Kidney capillary endothelial cell (primary cell): ENCODE results near the gene KATNB1.

Experiments
- DNase-seq: peaks from one replicate; pipeline ENCODE4 v3.0.0-alpha.2; 2018; ENCODE audit warnings: low spot score

Gene KATNB1

GRCh38 chr16:57735755-57736418, at the start of gene KATNB1:
KATNB1 (plus strand) TSS chr16:57735770; CDS start chr16:57737244, 1,474 bp downstream.
- peak; percentile 21 for DNase-seq

DNA sequence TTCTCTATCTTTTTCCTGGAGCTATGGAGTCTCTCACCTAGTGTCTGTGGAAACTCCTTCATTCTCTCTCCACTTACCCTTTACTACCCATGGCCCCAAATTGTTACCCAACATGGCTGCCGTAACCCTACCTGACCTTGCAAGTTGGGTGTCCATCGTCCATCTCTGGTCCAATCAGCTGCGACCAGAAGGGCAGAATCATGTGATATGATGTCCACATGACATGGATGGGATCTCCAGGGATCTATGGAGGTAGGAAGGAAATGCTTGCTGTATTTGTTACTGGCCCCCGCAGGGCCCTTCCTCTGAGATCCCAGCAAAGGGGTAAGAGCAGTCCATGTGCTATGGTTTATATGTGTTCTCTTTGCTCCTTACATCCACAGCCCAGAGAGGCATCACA, 49.0 kb upstream of the KATNB1 start:
- no peak for DNase-seq

DNA sequence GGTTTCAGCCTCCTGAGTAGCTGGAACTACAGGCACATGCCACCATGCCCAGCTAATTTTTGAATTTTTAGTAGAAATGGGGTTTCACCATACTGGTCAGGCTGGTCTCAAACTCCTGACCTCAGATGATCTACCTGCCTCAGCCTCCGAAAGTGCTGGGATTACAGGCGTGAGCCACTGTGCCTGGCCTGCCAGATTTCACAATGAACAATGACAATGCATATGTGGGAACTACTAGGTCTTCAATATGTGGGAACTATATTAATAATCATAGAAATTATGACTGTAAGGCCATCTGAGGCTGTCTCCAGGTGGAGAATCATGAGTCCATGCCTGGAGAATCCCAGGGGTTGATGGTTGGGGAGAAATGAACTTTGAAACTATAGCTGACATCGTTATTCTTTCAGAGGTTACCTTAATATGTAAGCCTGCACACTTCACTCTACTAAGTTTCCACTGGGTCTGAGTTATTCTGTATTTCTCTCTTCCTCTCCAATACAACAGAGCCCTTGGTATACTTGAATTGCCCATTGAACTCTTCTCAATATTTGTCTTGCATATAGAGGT, 48.1 kb upstream of the KATNB1 start:
- DNase-seq = no peak

DNA sequence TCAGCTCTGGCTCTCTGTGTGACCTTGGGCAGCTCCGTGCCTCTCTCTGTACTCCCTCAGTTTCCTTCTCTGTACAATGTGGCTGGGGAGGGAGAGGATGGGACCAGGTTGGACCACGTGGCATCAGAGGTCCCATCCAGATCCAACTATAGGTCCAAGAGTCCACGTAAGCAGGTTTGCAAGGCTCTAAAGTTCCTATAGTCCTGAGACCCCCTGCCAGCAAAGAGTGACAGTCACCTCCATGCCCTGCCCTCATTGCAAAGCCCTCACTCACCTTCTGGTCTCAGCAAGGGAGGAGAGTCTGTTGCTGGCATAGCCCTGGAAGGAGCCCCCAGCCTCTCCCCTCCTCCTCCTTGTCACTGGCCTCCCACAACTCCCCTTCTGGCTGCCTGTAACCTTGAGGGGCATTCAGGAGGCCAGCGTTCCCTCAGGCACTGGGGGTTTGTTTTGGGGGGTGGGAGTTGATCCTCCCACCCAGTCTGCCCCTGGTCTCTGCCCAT, 47.0 kb upstream of the KATNB1 start:
- no peak for DNase-seq

DNA sequence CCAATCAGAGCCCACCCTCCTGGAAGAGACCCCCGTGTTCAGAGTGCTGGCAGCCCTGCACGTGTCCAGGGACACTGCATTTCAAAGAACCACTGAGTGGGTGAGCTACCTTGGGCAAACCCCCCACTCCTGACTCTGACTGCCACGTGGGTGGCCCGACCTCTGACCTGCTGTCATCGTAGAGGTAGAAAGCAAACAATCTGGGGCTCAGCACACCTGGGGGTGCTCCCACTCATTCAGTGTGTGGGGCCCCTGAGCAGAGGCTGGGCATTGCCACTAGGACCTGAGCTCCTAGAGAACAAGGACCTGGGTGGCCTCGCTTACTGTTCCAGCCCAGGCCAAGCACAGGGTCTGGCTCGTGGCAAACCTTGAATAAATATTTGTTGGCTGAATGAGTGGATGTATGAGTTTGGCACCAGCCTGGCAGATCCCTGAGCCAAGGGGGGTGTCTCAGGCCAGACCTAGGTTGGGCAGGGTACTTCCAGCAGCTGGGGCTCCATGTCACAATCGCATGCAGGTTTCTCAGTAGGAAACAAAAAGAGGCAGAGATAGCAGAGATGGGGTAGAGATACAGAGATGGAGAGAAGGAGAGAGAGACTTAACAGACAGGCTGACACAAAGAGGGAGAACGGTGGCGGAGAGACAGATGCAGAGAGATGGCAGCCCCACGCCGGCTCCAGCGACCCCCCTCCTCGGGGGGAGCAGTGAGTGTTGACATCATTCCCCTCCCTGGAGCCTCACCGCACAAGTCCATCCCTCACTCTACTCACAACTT, 46.4 kb upstream of the KATNB1 start:
- DNase-seq = no peak

DNA sequence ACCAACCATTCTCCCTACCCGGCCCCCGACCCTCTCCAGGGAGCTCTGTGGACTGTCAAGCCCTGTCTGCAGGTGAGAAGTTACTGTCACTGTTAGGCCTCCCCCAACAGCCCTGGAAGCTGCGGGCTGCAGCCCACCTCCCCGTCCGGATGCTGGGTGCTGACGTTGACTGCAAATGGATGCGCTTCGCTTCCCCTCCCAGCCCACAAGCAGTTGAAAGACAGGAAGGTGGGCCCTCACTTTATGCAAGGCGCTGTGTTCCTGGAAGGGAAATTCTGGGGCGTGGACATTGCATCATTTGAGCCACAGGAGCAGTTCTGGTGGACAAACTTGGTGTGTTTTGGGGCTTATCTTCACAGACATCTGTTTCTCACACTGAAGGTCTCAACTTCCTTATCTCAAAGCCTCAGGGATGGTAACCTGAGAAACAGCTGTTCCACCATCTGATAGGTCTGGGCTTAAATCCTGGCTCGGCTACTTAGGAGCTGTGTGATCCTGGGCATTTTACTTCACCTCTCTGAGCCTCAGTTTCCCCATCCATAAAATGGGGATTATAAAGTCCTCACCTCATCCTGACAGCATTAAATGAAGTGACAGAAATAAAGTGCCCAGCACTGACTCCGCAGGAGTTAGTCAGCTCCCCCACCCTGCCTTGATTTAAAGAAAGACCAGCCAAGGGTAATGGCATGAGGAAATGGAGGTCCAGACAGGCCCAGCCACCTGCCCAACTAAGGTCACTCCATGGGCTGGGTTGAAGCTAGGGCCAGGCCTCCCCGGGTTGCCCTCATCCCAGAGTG, 45.6 kb upstream of the KATNB1 start:
- DNase-seq = no peak

- DNase-seq = no peak
These were observed 44.6 kb upstream of the KATNB1 start for GRCh38 chr16:57690782-57691471.

- DNase-seq = no peak
These were observed 42.9 kb upstream of the KATNB1 start for GRCh38 chr16:57692636-57693035.

GRCh38 chr16:57693550-57693949, 42.0 kb upstream of the KATNB1 start:
- DNase-seq = no peak

DNA sequence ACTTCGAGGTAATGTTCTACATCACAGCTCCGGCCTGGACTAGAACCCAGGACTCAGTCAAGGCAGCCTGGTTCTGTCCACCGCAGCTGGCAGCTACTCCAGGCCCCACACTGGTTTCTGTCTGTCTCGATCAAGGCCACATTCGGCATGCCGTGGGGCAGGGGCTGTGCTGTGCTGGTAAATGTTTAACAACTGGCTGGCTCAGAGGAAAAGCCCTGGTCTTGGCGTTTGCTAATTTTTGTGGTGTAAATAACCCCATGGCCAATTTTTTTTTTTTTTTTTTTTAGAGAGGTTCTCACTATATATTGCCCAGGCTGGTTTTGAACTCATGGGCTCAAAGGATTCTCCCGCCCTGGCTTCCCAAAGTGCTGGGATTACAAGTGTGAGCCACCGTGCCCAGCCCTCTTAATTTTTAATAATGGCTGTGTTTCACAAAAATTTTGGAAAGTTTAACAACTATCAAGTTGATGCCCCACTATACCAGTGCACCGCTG, 41.3 kb upstream of the KATNB1 start:
- no peak for DNase-seq

GRCh38 chr16:57694725-57695679, 40.6 kb upstream of the KATNB1 start, which contains the start of gene DRC7:
DRC7 (plus strand) TSS chr16:57694806; CDS start chr16:57697950, 3,144 bp downstream.
- peak; percentile 33 for DNase-seq

- no peak for DNase-seq
These were observed 39.9 kb upstream of the KATNB1 start for GRCh38 chr16:57695680-57696069.

DNA sequence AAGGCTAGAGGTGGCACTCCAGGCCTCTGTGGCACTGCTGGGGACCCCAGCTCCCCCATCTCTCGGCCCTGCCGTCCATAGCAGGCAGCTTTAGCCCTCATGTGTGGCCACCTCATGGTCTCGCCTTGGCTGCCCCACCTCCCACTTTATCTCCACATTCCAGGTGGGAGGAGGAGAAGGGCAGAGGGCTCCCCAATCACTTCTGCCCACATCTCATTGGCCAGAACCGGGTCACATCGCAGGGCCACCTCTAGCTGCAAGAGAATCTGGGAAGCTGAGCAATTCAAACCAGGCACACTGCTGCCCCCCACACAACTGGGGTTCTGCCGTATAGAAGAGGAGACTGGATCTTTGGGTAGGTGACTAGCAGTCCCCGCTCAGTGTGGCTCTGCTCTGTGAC, 39.3 kb upstream of the KATNB1 start:
- no peak for DNase-seq

GRCh38 chr16:57697896-57698537, 37.6 kb upstream of the KATNB1 start:
- no peak for DNase-seq

GRCh38 chr16:57698812-57699405, 36.7 kb upstream of the KATNB1 start:
- no peak for DNase-seq

DNA sequence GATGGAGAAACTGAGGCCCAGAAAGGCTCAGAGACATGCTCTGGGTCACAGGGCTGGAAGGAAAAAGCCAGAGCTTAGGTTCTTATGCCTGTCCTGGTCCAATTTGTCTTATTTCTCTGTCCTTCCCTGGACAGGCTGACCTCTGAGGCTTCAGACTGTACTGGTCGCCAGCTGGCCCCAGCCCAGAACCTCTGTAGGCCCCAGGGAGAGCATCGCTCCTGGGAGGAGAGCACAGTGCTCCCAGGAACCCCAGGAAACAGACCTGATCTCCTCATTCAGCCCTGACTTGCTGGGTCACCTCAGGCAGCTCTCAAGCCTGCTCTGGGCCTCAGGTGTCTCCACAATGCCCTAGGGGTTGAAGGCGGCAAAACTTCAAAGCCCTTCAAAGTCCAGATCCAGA, 36.1 kb upstream of the KATNB1 start:
- DNase-seq = no peak

DNA sequence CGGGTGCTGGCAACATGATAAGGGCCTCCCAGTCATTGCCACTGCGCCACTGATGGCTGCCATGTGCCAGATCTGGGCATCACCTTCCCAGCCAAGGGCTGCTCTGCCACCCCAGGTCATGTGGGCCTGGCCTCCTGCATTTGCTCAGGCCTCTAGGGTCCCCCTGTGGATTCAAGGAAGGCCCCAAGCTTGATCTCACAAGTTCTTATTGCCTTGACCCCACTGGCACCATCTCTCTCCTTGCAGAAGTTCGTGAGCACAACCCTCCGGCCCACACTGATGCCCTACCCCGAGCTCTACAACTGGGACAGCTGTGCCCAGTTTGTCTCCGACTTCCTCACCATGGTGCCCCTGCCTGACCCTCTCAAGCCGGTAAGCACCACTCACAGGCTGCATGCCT, 35.7 kb upstream of the KATNB1 start:
- no peak for DNase-seq

DNA sequence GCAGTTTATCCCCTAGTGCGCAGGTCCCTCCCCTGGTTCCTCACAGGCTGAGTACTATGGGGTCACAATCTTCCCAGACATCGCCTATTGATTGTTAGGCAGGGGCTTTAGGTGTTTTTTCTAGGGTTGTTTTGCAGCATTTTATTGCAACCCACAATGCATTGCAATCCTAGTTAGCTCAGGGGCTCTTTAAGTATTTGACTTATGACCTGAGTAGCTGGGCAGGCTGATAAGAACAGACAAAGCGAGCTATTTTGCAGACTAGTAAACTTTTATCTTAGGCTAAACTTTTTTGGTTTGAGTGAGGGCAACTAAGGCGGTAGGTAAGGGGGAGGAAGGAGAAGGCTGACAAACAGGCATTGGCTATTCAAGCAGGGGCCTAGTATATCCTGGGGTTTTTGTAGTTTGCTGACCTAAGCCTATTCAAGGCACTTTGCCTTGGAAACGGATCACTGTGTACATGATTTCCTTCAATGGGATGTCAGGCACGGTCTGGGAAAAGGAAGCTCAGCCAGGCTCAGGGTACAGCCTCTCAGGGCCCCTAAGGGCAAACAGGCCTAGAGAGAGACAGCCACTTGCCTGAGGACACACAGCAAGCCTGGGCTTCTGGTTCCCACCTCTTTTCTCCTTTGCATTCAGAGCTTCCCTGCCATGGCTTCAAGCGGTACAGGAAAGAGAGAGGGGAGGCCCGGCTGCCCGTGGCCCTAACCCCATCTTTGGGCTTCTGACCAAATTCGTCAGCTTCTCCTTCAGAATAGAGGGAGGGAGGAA, 34.6 kb upstream of the KATNB1 start:
- DNase-seq = no peak
